Activated naive CD4-positive, alpha-beta T cell treated with anti-CD3 and anti-CD28 coated beads, Interleukin-2, amount 50 U/mL, for 24 hours (primary cell): ENCODE measurements around the gene PRDX1.

Experiments
- H3K27ac Mint-ChIP-seq: one replicate; pipeline ENCODE4 v1.8.0; 2021; ENCODE audit warnings: mild to moderate bottlenecking, mixed read lengths
- H3K27me3 Mint-ChIP-seq: one replicate; pipeline ENCODE4 v1.8.0; 2021; ENCODE audit warnings: mixed read lengths
- H3K36me3 Mint-ChIP-seq: one replicate; pipeline ENCODE4 v1.8.0; 2021; ENCODE audit warnings: mixed read lengths
- H3K4me1 Mint-ChIP-seq: one replicate; pipeline ENCODE4 v1.8.0; 2021; ENCODE audit warnings: mixed read lengths
- H3K4me3 Mint-ChIP-seq: one replicate; pipeline ENCODE4 v1.8.0; 2021; ENCODE audit warnings: mild to moderate bottlenecking, mixed read lengths
- H3K9me3 Mint-ChIP-seq: one replicate; pipeline ENCODE4 v1.8.0; 2021; ENCODE audit warnings: mixed read lengths

The PRDX1 gene

DNA sequence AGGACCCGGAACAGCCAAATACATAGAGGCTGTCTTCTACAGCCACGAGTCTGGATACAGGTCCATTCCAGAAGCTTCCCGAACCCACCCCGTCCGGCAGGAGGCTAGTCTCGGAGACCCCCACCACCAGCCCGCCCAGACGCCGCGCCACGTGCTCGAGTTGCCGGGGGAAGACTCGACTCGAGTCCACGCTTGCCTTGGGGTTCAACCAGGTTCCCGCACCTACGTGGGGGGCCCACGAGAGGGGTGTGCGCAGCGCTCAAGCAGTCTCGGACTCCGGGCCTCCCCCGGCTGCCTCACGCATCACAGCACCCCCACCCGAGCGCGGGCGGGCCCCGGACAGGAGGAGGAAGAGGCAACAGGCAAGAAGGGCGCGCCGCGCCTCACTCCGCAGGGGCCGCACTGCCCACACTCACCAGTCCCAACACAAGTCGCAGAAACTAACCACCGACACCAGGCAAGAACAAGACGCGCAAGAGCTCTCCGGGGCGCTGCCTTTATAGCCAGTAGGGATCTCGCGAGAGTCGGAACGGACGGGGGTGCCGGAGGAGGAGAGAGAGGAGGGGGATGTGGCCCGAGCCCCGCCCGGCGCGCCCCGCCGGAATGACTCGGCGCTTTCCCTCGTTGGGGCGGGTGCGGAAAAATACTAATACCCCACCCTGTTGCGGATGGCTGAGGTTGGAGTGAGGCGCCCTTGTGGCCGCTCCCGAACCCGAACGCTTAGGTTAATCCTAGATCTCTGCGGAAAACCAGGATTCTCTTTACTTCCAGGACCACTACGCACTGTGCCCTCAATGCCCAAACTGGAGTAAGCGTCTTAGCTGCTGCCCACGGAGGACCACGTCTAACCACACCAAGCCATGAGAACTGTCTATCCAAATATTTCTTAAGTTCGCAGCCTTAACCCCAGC lies at the start of gene PRDX1:
Gene PRDX1 (minus strand): TSS at position 472 of the 911 bp plus-strand sequence. CDS start 2,841 bp downstream, outside the sequence.
- H3K36me3 Mint-ChIP-seq = peaks cover 2% of the 10 kb centered on the region
- no peaks in the 10 kb centered on the region for H3K27me3 Mint-ChIP-seq
- peak within 1 kb of the TSS; percentile 95 for H3K27ac Mint-ChIP-seq
- peak within 1 kb of the TSS; percentile 97 for H3K4me3 Mint-ChIP-seq
- no peaks in the 10 kb centered on the region for H3K9me3 Mint-ChIP-seq
- H3K4me1 Mint-ChIP-seq = peaks cover 37% of the 10 kb centered on the region

DNA sequence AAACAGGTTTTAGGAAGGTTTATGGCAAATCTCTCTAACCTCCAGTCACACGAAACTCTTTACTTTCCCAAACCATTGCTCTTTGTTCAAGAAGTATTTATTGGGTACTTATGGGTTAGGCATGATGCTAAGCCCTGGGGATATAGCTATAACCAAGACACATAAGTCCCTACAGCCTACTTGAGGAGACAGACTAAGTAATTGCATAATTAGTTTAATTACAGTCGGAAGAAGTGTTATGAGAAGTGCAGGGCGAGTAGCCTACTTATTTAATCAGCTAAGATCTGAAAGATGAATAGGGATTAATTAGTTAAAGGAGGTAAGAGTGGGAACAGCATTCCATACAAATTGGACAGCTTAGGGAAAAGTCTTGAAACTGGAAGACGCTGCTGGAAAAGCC lies 48.9 kb upstream of the PRDX1 start:
- H3K4me3 Mint-ChIP-seq = no peak overlapping the region
- no peaks in the 10 kb centered on the region for H3K27me3 Mint-ChIP-seq
- no peaks in the 10 kb centered on the region for H3K9me3 Mint-ChIP-seq
- no peaks in the 10 kb centered on the region for H3K4me1 Mint-ChIP-seq
- peaks cover 6% of the 10 kb centered on the region for H3K36me3 Mint-ChIP-seq
- H3K27ac Mint-ChIP-seq = no peak overlapping the region

GRCh38 chr1:45569962-45570581 lies 48.4 kb upstream of the PRDX1 start:
- Mint-ChIP-seq H3K36me3 (peaks cover 6% of the 10 kb centered on the region), H3K27ac (no peak overlapping the region)

GRCh38 chr1:45569571-45569961 lies 47.9 kb upstream of the PRDX1 start:
- peaks cover 6% of the 10 kb centered on the region for H3K36me3 Mint-ChIP-seq

More at GRCh38 chr1:45569962-45570581, 48.4 kb upstream of the PRDX1 start:
- Mint-ChIP-seq H3K4me3 (no peak overlapping the region), H3K4me1 (no peaks in the 10 kb centered on the region), H3K9me3 (no peaks in the 10 kb centered on the region), H3K27me3 (no peaks in the 10 kb centered on the region)

GRCh38 chr1:45568421-45568820 lies 46.7 kb upstream of the PRDX1 start:
- no peaks in the 10 kb centered on the region for H3K9me3 Mint-ChIP-seq
- no peaks in the 10 kb centered on the region for H3K27me3 Mint-ChIP-seq
- no peak overlapping the region for H3K27ac Mint-ChIP-seq
- peaks cover 6% of the 10 kb centered on the region for H3K36me3 Mint-ChIP-seq
- no peaks in the 10 kb centered on the region for H3K4me1 Mint-ChIP-seq
- no peak overlapping the region for H3K4me3 Mint-ChIP-seq

More at GRCh38 chr1:45569571-45569961, 47.9 kb upstream of the PRDX1 start:
- H3K27me3 Mint-ChIP-seq = no peaks in the 10 kb centered on the region
- H3K9me3 Mint-ChIP-seq = no peaks in the 10 kb centered on the region
- no peaks in the 10 kb centered on the region for H3K4me1 Mint-ChIP-seq
- no peak overlapping the region for H3K27ac Mint-ChIP-seq
- H3K4me3 Mint-ChIP-seq = no peak overlapping the region

- Mint-ChIP-seq H3K27ac (no peak overlapping the region), H3K4me1 (no peaks in the 10 kb centered on the region), H3K27me3 (no peaks in the 10 kb centered on the region), H3K4me3 (no peak overlapping the region), H3K36me3 (peaks cover 6% of the 10 kb centered on the region), H3K9me3 (no peaks in the 10 kb centered on the region)
Observed at GRCh38 chr1:45567911-45568310, 46.2 kb upstream of the PRDX1 start.

DNA sequence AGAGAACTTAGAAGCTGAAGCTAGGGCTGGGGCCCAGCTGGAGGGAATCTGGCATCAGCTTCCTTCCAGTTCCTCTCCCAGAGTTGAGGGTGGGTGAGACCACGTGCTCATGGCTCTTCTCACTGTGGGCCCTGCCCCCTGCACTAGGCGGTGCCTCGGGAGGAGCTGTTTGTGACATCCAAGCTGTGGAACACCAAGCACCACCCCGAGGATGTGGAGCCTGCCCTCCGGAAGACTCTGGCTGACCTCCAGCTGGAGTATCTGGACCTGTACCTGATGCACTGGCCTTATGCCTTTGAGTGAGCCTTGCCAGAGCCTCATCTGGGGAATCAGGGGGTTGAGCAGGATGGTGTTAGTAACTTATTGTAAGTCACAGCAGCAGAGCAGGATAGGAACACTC lies 45.0 kb upstream of the PRDX1 start:
- no peaks in the 10 kb centered on the region for H3K9me3 Mint-ChIP-seq
- peaks cover 6% of the 10 kb centered on the region for H3K36me3 Mint-ChIP-seq
- no peak overlapping the region for H3K27ac Mint-ChIP-seq
- H3K4me3 Mint-ChIP-seq = no peak overlapping the region
- H3K4me1 Mint-ChIP-seq = peaks cover 4% of the 10 kb centered on the region
- H3K27me3 Mint-ChIP-seq = no peaks in the 10 kb centered on the region

GRCh38 chr1:45563843-45564242 lies 42.2 kb upstream of the PRDX1 start:
- Mint-ChIP-seq H3K27me3 (no peaks in the 10 kb centered on the region), H3K27ac (no peak overlapping the region), H3K36me3 (peaks cover 4% of the 10 kb centered on the region), H3K4me3 (no peak overlapping the region), H3K4me1 (peaks cover 6% of the 10 kb centered on the region), H3K9me3 (no peaks in the 10 kb centered on the region)

DNA sequence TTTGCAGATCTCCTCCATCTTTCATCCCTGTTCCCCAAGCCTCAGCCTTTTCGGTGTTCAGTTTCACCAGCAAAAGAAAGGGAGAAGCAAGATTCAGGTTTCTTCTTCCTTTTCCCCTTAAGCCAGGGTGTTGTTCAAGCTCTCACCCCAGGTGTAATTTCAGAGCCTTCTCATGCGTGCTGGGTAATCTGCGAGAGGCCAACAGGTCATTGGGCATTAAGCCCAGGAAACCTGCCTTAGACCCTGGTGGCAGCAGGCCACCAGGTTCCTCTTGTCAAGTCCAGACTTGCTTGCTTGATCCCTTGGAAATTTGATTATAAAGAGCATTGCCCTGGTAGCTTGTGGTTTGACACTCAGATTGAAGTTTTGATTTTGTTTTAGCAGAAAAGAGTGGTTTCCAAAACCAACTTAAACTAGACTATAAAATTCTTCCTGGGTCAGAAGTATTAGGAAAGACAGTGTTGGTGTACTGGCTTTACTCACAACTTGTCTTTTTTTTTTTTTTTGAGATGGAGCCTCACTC lies 35.8 kb upstream of the PRDX1 start:
- Mint-ChIP-seq H3K27me3 (no peaks in the 10 kb centered on the region), H3K9me3 (no peaks in the 10 kb centered on the region), H3K27ac (no peak overlapping the region), H3K4me3 (no peak overlapping the region), H3K36me3 (peaks cover 5% of the 10 kb centered on the region), H3K4me1 (peaks cover 14% of the 10 kb centered on the region)

- Mint-ChIP-seq H3K9me3 (no peaks in the 10 kb centered on the region), H3K36me3 (peaks cover 11% of the 10 kb centered on the region), H3K4me1 (peaks cover 16% of the 10 kb centered on the region), H3K27ac (no peak overlapping the region), H3K4me3 (no peak overlapping the region), H3K27me3 (no peaks in the 10 kb centered on the region)
Observed at GRCh38 chr1:45554198-45554597, 32.5 kb upstream of the PRDX1 start.

DNA sequence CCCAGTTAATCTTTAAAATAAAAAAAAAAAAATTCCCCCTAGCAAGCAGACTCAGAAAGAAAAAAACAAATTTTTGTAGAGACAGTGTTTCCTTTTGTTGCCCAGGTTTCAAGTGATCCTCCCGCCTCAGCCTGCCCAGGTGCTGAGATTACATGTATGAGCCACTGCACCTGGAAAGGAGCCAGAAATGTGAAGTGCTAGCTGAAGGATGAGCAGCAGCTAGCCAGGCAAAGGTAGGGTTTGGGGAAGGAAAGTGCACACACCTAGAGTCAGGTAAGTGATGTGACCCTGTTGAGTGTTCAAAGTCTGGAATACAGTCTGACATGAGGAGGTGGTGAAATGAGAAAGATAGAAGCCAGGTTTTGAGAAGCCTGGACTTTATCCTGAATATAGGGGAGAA lies 30.6 kb upstream of the PRDX1 start:
- Mint-ChIP-seq H3K4me3 (peak overlapping the region; percentile 64), H3K36me3 (peaks cover 11% of the 10 kb centered on the region), H3K27me3 (no peaks in the 10 kb centered on the region), H3K9me3 (no peaks in the 10 kb centered on the region), H3K4me1 (peaks cover 16% of the 10 kb centered on the region), H3K27ac (no peak overlapping the region)

- Mint-ChIP-seq H3K27ac (no peak overlapping the region), H3K9me3 (no peaks in the 10 kb centered on the region), H3K4me1 (peaks cover 16% of the 10 kb centered on the region), H3K36me3 (peaks cover 11% of the 10 kb centered on the region), H3K4me3 (peak overlapping the region; percentile 97), H3K27me3 (no peaks in the 10 kb centered on the region)
Observed at GRCh38 chr1:45551684-45552083, 30.0 kb upstream of the PRDX1 start.

- Mint-ChIP-seq H3K36me3 (peaks cover 10% of the 10 kb centered on the region), H3K9me3 (no peaks in the 10 kb centered on the region), H3K27me3 (no peaks in the 10 kb centered on the region), H3K27ac (peak within 1 kb of the TSS; percentile 95), H3K4me3 (peak within 1 kb of the TSS; percentile 97), H3K4me1 (peaks cover 20% of the 10 kb centered on the region)
Observed at GRCh38 chr1:45550401-45551351, 29.0 kb upstream of the PRDX1 start, which contains the start of gene AKR1A1. TSS of gene AKR1A1 (plus strand) at chr1:45550826. CDS start at chr1:45561795, 10,969 bp downstream.

DNA sequence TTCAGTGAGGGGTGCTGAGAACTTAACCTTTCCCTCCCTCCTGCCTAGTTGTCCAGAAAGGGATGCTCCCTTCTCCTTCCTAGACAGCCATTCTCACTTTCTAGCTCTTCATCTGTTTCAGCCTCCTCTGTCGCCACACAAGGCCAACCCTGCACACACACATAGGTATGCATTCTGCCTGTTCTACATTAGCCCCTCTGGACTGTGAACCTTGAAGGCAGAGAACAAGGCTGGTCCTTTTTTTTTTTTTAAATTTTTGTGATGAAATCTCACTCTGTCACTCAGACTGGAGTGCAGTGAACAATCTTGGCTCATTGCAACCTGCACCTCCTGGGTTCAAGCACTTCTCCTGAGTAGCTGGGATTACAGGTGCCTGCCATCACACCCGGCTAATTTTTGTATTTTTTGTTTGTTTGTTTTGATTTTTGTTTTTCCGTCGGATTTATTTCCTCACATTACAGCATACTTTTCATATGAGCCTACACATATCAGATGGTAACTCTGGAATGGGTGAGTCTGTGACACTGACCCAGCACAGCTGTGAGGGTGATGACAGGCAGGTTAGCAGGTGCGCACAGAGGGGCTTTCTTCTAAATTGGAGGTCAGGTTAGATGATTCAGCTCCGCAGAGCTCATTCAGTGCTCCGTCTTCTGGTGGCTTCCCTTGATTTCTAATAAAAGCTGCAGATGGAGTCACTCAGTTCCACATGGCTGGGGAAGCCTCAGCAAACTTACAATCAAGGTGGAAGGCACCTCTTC lies 24.0 kb upstream of the PRDX1 start:
- H3K27me3 Mint-ChIP-seq = no peaks in the 10 kb centered on the region
- H3K4me1 Mint-ChIP-seq = peaks cover 38% of the 10 kb centered on the region
- H3K27ac Mint-ChIP-seq = peak overlapping the region; percentile 30
- no peak overlapping the region for H3K4me3 Mint-ChIP-seq
- no peaks in the 10 kb centered on the region for H3K9me3 Mint-ChIP-seq
- no peaks in the 10 kb centered on the region for H3K36me3 Mint-ChIP-seq
